Esophagus muscularis mucosa (tissue), 3 donors: ENCODE measurements around the gene CD40.

Experiments used
- EP300 ChIP-seq: sonication (generic); formaldehyde crosslinking; IDR thresholded peaks from one replicate; pipeline ENCODE4 v1.6.1; 2017; ENCODE audit warnings: antibody characterized with exemption
- TF ChIP-seq, protein P1 (sequence below), 3 experiments: fragments of 200-600 bp in 2 of 3; fragments of 450-650 bp in 1 of 3; sonication (generic) in 2 of 3; IDR thresholded peaks; one replicate each; pipeline ENCODE4 v1.5.1; 2017 to 2019; ENCODE audit warnings: antibody characterized with exemption in 3 of 3, mild to moderate bottlenecking in 2 of 3, moderate library complexity in 1 of 3

DNA sequence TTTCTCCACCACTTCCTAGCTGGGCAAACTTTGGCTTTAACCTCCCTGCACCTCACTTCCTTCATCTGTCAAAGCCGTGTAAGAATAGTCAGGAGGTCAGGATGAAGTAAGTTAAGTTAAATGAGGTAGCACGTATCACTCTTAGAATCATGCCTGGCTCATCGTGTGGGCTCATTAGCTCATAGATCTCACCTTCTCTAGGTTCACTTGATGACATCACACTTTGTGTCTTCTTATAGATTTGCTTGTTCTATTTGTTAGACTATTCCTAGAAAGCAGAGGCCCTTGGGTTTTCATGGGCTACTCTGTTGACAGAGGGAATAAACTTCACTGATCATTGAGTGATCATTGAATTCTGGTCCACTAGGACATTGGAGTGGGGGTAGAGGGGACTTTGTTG, 16.2 kb upstream of the CD40 start:
- TF ChIP-seq, protein P1, sequence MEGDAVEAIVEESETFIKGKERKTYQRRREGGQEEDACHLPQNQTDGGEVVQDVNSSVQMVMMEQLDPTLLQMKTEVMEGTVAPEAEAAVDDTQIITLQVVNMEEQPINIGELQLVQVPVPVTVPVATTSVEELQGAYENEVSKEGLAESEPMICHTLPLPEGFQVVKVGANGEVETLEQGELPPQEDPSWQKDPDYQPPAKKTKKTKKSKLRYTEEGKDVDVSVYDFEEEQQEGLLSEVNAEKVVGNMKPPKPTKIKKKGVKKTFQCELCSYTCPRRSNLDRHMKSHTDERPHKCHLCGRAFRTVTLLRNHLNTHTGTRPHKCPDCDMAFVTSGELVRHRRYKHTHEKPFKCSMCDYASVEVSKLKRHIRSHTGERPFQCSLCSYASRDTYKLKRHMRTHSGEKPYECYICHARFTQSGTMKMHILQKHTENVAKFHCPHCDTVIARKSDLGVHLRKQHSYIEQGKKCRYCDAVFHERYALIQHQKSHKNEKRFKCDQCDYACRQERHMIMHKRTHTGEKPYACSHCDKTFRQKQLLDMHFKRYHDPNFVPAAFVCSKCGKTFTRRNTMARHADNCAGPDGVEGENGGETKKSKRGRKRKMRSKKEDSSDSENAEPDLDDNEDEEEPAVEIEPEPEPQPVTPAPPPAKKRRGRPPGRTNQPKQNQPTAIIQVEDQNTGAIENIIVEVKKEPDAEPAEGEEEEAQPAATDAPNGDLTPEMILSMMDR (IDR thresholded peaks at IDR 0.05), result no peak
- no peak for TF ChIP-seq EP300
